ENCODE measurements around the gene ITPA.
A peak's percentile ranks its signal among the peaks of the same experiment; 100 is the strongest.
"Not testable (repeated sequence)": the region's sequence is repeated elsewhere in the genome, so short reads cannot be mapped to it uniquely, and the experiment has no call there.

ITPA gene

DNA sequence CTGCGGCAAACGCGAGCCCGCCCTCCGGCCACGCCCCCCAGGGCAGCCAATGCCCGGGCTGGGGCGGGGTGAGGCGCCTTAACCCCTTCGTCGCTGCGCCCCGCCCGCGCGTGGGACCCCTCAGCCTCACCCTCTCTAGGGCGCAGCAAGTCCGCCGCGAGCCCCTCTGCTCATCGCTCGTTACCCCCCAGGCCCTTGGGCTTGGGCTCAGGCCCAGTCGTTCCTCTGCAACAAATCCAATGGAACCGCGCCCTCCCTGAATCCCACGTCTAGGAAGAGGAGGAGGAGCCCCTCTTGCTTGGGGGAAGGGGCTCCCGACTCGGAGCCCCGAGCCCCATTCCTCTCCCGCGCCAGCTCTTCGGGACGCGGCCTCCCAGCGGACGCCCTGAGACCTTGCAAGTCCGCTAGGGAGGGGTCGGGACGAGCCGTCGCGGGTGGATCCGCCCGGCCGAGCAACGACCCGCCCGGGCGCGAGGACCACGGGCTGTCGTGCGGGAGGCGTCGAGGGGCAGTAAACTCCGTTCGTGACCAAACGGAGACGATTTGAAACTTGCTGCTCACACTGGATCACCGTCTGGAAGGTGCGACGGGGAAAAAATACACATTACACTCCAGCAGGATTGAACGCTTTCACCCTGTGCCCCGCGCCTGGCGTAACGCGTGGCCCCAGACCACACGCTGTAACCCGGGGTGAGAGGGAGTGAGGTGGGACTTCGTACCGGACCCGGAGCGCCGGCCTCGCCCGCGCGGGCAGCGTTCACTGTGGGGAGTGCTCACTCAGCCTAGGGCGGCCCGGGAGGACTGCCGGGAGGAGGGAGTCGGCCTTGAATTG lies 35.5 kb upstream of the ITPA start:
- DNase-seq = peak; percentile 37

DNA sequence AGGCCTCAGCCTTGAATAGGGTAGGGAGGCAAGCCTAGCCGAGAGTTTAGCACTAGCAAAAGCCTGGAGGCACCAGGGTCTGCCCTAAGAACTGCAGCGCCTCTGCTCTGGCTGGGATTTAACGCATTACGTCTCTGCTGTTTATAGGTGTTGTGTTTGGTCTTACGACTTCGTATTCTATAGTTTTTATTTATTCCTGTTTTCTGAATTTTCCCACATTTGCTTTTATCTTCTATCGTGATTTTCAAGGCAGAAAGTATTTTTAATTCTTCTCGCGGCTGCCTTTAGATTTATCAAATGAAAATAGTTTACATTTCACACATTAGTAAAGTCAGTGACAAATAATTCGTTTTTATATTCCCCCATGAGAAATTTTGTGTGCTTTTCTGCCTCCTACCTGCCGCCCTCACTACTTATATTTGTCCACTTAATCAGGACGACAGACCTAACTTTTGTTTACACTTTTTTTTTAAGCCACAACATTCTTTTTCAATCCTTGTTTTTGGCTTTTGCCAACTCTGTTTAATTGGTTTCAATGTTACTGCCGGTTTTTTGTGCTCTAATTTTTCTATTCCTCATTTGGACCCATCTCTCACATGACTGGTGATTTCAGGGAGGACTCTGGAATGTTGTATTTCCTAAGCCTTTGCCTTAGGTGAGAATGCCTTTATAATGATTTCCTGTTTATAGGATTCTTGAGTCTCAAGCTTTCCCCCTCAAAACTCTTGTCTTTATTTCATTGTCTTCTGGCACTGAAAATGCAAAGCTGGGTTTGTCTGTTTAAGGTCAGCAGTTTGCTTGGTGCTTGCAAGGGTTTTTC lies 34.6 kb upstream of the ITPA start:
- no peak for DNase-seq

DNA sequence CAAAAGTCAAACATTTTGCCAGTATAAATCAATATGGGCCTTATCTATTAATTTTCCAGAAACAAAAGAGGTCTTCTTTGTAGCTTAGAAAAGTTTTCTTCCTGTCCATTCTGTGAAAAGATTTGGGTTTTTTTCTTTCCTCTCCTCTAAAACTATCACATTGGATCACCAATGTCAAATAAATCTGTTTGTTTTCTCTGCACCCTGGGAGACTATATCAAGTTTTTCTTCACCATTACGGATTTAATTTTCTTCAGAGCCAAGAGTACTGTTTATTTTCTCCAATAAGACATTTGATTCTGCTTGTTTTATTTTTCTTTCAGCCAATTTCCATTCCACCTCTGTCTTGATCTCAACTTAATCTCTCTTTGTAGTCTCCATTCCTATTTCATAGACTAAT lies 34.0 kb upstream of the ITPA start:
- no peak for DNase-seq

DNA sequence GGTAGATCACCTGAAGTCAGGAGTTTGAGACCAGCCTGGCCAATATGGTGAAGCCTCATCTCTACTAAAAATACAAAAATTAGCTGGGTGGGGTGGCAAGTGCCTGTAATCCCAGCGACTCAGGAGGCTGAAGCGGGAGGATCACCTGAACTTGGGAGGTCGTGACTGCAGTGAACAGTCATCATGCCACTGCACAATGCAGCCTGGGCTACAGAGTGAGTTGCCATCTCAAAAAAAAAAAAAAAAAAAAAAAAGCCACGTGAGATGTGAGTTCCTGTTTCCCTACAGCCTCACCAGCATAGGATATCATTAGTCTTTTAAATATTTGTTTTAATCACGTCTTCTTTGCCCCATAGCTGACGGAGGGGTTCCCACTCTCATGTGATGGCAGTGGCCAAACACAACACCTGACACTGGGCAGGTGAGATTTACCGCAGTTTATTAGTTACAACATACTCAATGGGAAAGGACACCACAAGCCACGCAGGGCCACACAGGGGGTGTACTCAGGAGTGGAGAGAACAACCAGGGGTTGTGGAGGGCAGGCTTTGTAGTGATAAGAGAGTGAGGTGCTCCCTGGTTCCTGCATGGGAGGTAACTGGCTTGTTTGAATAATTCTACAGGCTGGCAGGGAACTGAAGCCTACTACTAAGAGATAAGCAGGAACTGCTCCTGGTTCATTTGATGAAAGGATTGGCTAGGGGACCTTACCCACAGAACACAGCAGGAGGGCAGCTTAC lies 31.4 kb upstream of the ITPA start:
- no peak for DNase-seq

DNA sequence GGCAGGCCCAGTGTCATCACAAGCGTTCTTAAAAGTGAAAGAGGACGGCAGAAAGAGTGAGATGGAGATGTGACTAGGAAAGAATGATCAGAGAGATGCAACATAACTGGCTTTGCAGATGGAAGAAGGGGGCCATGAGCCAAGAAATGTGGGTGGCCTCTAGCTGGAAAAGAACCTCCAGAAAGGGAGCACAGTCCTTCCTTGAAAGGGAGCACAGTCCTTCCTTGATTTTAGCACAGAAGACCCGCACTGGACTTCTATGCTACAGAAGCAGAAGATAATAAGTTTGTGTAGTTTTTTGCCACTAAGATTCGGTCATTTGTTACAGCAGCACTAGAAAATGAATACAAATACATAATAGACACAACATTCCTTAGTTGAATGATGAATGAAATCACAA lies 29.0 kb upstream of the ITPA start:
- DNase-seq = no peak

DNA sequence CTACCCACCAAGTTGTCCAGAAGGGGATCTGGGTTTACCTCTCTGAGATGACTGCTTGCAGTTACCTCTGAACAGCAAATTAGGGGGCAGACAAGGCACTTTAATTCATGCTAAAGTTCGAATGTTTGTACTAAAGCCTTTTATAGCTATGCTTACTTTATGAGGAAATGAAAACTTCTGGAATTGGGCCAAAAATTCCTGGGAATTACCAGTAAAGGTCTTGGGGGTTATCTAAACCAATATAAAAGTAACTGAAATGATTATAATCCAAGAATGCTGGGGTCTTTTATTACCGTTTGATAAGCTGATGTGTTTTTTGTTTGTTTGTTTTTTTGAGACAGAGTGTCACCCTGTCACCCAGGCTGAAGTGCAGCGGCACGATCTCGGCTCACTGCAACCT lies 28.0 kb upstream of the ITPA start:
- DNase-seq = no peak

DNA sequence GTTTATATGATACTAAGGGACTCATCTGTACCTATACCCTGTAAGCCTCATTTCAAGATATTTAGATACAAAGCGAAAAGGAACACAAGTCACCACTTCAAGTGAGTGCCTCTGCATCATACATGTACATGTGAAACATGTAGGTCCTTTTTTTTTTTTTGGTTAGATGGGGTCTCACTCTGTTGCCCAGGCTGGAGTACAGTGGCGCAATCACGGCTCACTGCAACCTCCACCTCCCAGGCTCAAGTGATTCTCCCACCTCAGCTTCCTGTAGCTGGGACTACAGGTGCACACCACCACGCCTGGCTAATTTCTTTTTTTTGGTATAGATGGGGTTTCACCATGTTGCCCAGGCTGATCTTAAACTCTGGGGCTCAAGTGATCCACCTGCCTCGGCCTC lies 26.9 kb upstream of the ITPA start:
- not testable (repeated sequence) for DNase-seq

DNA sequence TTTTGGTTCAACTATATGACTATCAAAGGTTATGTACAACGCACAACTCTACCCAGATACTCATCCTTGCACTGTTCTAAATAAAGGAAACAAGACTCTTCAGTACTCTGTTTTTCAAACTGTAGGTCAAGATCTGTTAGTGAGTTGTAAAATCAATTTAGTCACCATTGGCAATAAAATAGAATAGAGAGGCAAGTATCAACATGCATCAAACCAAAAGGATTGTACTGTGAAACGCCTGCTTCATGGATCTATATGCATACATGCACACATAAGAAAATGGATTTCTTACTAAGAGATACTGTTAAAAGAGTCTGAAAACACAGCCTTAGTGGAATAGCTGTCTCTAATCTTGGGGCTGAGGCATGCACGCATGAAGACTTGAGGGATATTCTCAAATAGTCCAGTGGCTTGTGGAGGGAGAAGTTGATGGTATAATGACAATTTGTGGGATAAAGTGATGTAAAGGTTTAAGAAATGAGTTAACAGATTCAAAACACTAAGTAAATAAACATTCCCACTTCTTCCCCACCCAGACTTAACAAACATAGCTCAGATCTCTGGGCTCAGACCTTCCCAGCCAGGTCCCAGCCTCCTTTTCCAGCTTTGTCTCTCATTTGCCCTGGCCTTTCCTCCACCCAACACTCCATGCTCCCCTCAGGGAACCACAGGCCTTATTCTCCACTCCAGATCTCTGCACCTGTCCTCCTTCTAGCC lies 25.2 kb upstream of the ITPA start:
- DNase-seq = no peak

DNA sequence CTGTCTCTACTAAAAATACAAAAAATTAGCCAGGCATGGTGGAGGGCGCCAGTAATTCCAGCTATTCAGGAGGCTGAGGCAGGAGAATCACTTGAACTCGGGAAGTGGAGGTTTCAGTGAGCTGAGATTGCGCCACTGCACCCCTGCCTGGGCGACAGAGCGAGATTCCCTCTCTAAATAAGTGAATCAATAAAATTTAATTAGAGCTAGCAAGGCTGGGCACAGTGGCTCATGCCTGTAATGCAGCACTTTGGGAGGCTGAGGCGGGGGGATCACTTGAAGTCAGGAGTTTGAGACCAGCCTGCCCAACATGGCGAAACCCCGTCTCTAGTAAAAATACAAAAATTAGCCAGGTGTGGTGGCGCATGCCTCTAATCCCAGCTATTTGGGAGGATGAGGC lies 21.4 kb upstream of the ITPA start:
- DNase-seq = not testable (repeated sequence)

DNA sequence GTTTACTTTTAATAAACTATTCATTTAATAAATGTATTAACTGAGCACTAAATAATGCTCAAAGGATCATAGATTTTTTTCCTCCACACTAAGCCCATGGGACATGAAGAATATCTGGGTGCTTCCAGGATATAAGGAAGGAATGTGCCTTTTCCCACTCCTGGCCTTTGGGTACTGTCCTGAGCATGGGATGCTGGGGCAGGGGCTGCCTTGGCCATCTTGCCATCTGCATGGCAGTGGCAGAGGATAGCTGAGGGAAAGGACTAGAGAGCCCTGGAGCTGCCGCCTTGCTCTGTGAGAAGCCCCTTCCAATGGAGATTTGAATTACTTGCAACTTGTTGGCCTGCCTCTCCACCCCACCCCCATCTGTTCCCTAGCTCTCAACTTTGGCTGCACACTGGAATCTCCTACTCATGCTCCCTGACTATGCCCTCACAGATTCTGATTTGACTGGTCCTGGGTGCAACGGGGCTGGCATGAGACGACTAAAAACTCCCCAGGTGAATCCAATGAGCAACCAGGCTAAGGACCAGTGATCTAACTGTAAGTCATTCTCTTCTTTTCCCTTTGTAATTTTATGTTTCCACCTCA lies 20.4 kb upstream of the ITPA start:
- no peak for DNase-seq

DNA sequence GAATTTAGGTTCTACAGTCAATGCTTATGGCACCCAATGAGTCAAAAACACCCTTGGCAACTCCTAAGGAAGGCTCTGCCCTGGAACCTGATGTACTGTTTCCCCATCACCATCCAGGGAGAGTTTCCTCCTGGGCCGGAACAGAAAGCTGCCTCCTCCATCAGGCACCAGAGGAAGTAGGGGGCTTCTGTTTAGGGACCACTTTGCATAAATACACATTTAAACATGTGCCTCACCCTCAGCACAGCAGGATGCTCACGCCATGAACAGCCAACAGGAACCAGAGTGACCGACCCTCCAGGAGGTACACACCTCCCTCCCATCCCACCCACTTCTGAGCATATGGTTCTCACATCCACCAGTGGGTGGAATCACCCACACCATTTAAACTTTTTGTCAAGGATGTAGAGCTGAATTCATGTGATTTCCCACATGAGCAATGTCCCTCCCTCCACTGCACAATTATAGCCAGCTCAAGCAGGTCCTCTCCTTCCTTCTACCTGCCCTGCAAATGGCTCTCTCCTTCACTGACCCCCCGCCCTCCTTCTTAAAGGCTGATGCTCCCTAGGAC lies 19.7 kb upstream of the ITPA start:
- no peak for DNase-seq

DNA sequence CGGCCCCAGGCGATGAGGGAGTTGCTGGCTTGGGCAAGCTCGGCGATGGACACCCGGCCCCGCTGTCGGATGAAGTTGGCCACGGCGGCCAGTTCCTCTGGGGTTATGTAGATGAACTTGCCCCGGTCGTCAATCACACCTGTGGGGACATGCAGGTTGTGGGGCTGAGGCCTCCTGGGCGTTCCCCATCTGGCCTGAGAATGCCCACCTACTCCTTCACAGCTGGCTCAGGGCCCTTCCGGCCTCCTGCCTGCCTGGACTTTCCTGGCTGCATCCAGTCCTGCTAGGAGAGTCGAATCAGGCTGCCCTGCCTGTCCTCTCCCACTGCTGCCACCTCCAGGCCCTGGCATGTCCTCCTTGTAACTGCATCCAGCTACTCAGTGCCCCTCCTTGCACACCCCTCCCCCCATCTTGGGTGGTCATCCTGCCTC lies 18.6 kb upstream of the ITPA start:
- DNase-seq = no peak

DNA sequence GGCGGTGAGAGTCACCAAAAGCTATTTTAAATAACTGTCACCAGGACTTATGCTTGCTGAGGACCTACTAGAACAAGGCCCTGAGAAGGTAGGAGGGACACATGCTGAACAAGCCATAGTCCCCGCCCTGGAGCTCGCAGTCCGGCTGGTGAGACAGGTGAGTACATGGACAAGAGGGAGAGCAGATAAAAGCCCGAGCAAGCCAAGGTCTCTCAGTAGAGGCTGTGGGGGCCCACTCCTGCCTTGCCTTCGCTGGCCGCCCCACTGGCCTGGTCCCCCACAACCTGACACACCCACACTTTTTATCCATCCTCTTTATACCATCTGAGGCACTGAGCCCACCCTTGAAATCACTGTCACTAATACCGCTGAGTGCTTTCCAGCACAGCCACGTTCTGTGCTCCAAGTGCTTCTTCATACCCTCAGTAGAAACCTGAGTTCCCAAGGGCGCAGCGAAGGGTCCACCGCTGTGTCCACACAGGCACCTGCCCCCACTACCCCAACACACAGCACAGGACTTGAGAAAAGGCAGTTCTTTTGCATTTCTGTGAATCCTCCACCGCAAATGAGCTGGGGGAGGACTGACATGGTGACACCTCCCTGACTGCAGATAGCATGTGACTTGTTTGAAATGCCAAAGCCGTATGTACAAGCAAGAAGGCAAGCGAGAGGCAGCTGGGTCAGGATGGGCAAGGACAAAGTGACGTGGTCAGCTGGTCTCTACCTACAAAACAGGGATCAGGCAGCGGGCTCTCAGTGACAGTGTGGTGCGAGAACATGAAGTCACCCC lies 16.9 kb upstream of the ITPA start:
- DNase-seq = no peak

DNA sequence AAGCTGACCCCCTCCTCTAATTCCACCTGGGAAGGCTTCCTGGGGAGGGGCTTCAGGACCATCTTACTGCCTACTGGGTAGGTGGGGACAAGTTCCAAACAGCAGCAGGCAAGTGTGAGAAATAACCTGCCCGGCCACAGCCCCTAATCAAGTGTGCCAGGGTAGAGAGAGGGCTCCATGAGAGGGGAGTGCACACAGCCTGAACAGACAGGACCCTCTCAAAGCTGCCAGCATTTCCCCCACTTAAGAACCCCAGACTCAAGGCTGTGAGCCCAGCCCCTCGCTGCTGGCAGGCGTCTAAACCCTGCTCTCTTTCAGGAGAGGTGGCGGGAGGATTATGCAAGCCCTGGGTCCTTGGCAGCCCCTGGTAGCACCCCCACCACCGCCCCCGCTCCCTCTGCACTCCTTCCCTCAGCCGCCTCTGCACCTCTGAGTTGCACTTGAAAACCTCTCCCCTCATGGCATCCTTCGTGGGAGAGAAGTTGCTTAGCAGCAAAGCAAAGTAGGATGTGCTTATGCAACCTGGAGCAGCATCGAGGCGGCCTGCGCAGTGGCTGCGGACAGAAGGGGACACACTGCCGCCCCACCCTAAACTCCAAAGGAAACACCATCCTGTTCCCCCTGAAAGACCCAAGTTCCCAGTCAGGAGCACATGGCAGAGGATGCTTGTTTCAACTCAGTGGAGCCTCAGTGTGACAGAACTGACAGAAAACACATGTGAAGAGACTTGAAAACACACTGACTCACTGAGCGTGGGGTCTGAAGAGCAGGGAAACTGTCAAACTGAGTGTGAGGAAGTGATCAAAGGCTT lies 15.3 kb upstream of the ITPA start:
- no peak for DNase-seq

DNA sequence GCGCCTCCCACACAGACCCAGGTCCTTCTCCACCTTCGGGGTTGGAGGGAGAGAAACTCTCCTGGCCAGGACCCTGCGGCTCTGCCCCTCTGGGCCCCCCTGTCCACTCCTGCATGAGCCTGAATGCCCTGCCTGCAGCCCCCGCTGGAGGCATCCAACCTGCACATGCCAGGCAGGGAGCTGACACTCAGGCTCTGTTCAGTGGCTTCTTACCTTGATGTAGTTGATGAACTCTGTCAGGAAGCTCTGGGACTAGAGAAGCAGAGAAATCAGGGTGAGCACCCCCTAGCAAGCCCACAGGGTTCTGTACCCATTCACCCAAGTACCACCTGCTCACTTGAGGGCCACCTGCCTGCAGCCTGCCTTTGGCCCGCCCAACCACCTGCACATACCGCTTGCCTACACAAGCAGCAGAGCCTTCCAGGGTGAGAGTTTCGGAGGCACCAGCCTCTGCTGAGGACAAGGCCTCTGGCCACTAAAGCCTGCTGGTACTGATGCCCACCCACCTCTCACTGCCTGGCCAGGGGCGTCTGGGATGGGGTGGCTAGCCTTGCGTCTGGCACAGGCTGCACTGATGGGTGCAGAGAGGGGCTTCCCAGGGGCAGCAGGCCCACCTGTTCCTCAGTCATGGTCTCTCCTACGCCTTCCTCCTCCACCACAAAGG lies 14.5 kb upstream of the ITPA start:
- no peak for DNase-seq

DNA sequence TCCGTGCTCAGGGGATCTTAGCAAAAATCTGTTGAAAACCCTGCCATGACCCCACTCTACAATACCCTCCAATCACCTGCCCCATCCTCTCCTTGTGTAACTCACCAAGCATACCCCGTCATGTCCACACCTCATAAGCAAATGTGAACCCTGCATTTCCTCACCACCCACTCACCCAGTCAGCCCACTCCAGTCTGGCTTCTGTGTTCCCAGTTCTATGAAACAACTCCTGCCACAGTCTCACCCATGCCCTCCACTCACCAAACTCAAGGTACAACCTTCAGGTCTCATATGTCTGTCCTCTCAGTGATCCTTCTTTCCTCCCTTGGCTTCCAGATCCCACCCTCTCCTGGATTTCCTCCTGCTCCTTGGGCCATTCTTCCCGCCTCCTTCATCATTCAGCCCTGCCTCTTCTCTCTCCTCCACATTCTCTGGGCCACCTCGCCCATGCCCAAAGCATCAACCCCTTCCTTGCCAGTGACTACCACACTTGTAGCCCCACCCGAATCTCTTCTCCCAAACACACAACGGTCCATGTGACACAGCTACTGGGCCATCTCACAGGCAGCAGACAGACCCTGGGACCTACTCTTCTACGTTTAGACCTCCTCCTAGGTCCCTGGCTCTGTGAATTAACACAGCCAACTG lies 13.6 kb upstream of the ITPA start:
- DNase-seq = no peak

DNA sequence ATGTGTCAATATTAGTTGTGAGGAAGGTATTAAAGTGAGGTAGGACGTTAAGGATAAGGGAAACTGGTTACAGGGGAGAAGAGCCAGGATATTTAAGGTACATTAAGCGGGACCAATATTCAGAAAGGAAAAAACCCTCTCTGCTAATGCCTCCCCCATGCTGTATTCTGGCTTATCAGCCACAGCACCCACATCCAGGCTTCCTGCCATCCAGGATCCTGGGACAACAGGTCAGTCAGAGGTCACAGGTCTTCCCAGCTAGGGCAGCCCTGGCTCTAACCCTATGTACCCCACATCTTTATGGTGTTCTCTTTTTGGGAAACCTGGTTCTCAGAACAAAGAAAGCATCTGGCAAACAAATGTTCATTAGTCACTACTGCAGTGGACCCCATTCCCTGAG lies 10.1 kb upstream of the ITPA start:
- DNase-seq = no peak

DNA sequence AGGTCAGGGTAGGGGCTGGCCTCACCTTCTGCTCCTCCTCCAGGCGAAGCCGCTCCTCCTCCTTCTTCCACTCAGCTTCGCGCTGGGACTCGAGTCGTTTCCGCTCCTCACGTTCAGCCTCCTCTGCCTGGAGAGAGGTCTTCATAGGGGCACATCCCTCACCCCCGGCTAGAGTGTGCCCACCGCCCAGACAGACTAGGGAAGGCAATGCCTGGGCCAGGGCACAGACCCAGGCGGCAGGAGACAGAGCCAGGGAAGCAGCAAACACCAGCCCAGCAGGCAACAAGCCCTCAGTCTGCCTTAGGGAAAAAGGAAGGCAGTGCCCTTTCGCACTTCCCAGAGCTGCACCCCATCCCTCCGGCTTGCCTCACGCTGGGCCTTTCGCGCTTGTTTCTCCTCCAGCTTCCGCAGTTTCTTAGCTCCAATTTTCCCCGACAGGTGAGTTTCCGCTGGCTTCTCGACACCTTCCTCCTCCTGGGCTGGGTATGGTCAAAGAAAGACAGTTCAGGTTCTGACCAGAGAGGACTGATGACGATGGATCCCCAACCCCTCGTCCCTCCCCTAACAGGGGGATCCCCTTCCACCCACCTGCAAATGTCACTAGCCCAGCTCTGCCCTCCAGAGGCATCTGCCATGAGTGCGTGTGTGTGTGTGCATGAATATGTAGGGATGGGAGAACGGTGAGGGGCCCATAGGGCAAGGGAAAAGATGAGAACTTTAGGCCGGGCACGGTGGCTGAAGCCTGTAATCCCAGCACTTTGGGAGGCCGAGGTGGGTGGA lies 9.1 kb upstream of the ITPA start:
- no peak for DNase-seq

DNA sequence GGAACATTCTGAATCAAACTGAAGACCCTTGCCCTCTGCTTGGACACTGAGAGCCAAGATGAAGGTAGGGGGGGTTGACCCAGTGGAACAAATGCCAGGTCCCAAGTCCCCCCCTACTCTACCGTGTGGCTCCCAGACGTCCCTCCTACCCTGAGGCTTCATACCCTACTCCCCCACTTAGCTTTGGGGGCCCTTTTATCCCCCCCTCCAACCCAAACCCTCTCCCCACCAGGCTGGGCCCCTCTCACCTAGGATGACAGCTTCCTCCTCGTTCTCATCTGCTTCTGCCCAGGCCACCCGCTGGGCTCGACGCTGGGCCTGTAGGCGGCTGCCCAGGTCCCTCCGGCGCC lies 6.4 kb upstream of the ITPA start:
- DNase-seq = no peak
